T-cell (primary cell): ENCODE results near the gene TMEM89. TPM values are rescaled to one million over a fixed set of nuclear protein-coding genes. Genes with fewer than 3 reads are reported as not detected.

ENCODE experiments used
- ATAC-seq, 4 experiments: fragments of 200-7000 bp in 3 of 4; fragments of 150-1000 bp in 1 of 4; cut with Tn5 transposase; replicated peaks in 1 of 4; 1 replicate in 3 of 4; 2 replicates in 1 of 4; pipeline ENCODE4 v1.10.0; 2021; ENCODE audit warnings: moderate library complexity in 3 of 4, mild to moderate bottlenecking in 2 of 4, moderate number of reproducible peaks in 1 of 4
- CTCF ChIA-PET, 2 donors: fragments of 300-600 bp; sonication (Branson Sonifier 250); formaldehyde crosslinking; loops; one replicate each; lab custom pipeline; 2022; ENCODE audit warnings: antibody characterized with exemption in 2 of 2; lab: Charles Lee
- POLR2A ChIA-PET, 2 donors: fragments of 300-600 bp; sonication (Branson Sonifier 250); formaldehyde crosslinking; loops; one replicate each; lab custom pipeline; 2022; ENCODE audit warnings: antibody characterized with exemption in 2 of 2; lab: Charles Lee
- DNase-seq, 35 experiments: peaks; one replicate each; pipeline versions ENCODE4 v3.0.0 to v3.0.0-alpha.2; 2013 to 2023
- H3K27ac ChIP-seq: one replicate; pipeline ENCODE4 v1.5.1; 2013; ENCODE audit warnings: low read length
- H3K27me3 ChIP-seq, 2 experiments: replicated peaks in 1 of 2; 1 replicate in 1 of 2; 2 replicates in 1 of 2; pipeline versions ENCODE4 v1.6.1 to v1.7.0; 2013; ENCODE audit warnings: low read length in 1 of 2, mixed read lengths in 1 of 2; ENCODE audit not compliant: control insufficient read depth in 2 of 2, insufficient read depth in 2 of 2; ENCODE audit errors: extremely low read depth in 1 of 2
- H3K36me3 ChIP-seq, 2 donors: 1 replicate in 1 of 2; 2 replicates in 1 of 2; pipeline versions ENCODE4 v1.6.1 to v1.7.0; 2013; ENCODE audit warnings: low read length in 1 of 2; ENCODE audit not compliant: control insufficient read depth in 2 of 2, insufficient read depth in 1 of 2; ENCODE audit errors: extremely low read depth in 1 of 2
- H3K4me1 ChIP-seq, 2 experiments: 1 replicate in 1 of 2; 2 replicates in 1 of 2; pipeline versions ENCODE4 v1.6.1 to v1.7.0; 2013; ENCODE audit warnings: low read length in 2 of 2, mixed read lengths in 1 of 2; ENCODE audit not compliant: insufficient read depth in 2 of 2, control insufficient read depth in 1 of 2; ENCODE audit errors: extremely low read depth in 1 of 2
- H3K4me3 ChIP-seq, 2 donors: 1 replicate in 1 of 2; 2 replicates in 1 of 2; pipeline versions ENCODE4 v1.5.1 to v1.7.0; 2013; ENCODE audit warnings: mild to moderate bottlenecking in 2 of 2, low read length in 1 of 2, moderate library complexity in 1 of 2; ENCODE audit not compliant: control insufficient read depth in 1 of 2; ENCODE audit errors: extremely low read depth in 1 of 2
- H3K9me3 ChIP-seq: 2 replicates; pipeline ENCODE4 v1.7.0; 2013
- H3K27ac Mint-ChIP-seq, 2 donors: one replicate each; pipeline ENCODE4 v1.8.0; 2020 to 2021; ENCODE audit warnings: mild to moderate bottlenecking in 2 of 2, mixed read lengths in 2 of 2
- H3K27me3 Mint-ChIP-seq, 2 donors: one replicate each; pipeline ENCODE4 v1.8.0; 2021 to 2022; ENCODE audit warnings: mixed read lengths in 2 of 2
- H3K36me3 Mint-ChIP-seq: one replicate; pipeline ENCODE4 v1.8.0; 2021; ENCODE audit warnings: mixed read lengths
- H3K4me1 Mint-ChIP-seq, 3 donors: one replicate each; pipeline ENCODE4 v1.8.0; 2020 to 2022; ENCODE audit warnings: mixed read lengths in 3 of 3, mild to moderate bottlenecking in 1 of 3
- H3K4me3 Mint-ChIP-seq, 3 donors: one replicate each; pipeline ENCODE4 v1.8.0; 2020 to 2022; ENCODE audit warnings: mild to moderate bottlenecking in 3 of 3, mixed read lengths in 3 of 3, moderate library complexity in 3 of 3
- H3K9me3 Mint-ChIP-seq, 3 donors: one replicate each; pipeline ENCODE4 v1.8.0; 2020 to 2022; ENCODE audit warnings: mixed read lengths in 3 of 3
- WGBS: methylation state at CpG from one replicate; pipeline ENCODE4 v1.1.5; 2013; ENCODE audit warnings: missing lambda C conversion rate; ENCODE audit not compliant: insufficient coverage; 5-methylcytosine and 5-hydroxymethylcytosine counted together
- total RNA-seq, 35 experiments: library from RNA in 6 of 35; stranded (reverse) in 6 of 35; fragments of 120-200 nt in 1 of 35; gene quantifications; one replicate each; pipeline versions ENCODE4 v1.2.1 to v1.2.4 and lab custom pipeline; 2013 to 2026

Gene TMEM89
- total RNA-seq, 5 donors from 2014 or later (not counting 1 experiment from before 2014, with no cell fraction given), result 0.39 TPM; not detected in 4

DNA sequence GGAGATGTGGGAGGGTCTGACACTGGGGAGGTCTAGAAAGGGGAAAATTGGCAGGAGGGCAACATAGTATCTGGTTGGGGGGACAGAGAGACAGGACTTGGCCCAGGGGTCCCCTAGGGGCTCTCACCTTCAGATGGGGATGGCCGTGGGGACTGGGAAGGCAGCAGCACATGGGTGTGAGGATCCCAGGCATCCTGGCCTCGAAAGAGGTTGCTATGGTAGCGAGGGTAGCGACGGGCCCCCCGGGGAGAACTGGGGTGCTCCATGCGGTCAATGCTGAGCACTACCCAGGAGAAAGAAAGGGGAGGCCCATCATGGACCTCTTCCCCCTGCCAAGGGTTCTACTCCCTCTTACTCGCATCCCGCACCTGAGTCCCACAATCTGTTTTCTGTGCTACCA is 26.1 kb upstream of the TMEM89 start:
- Mint-ChIP-seq H3K27ac (no peak overlapping the region), H3K4me3 (no peak overlapping the region), H3K27me3 (no peaks in the 10 kb centered on the region), H3K4me1 (no peaks in the 10 kb centered on the region), H3K36me3 (no peaks in the 10 kb centered on the region), H3K9me3 (no peaks in the 10 kb centered on the region)
- H3K36me3 ChIP-seq, result no peaks in the 10 kb centered on the region
- CTCF ChIA-PET, result no interaction called here
- POLR2A ChIA-PET, result no interaction called here
- H3K4me3 ChIP-seq, result no peak overlapping the region
- H3K27me3 ChIP-seq, result peaks cover 0 to 2% of the 10 kb centered on the region in 2 experiments
- DNase-seq (no peak), ATAC-seq (no peak)
- H3K9me3 ChIP-seq, result no peaks in the 10 kb centered on the region
- H3K27ac ChIP-seq, result no peak overlapping the region
- H3K4me1 ChIP-seq, result no peaks in the 10 kb centered on the region
- WGBS, result 88% methylated on average over 6 of the region's 9 CpGs

DNA sequence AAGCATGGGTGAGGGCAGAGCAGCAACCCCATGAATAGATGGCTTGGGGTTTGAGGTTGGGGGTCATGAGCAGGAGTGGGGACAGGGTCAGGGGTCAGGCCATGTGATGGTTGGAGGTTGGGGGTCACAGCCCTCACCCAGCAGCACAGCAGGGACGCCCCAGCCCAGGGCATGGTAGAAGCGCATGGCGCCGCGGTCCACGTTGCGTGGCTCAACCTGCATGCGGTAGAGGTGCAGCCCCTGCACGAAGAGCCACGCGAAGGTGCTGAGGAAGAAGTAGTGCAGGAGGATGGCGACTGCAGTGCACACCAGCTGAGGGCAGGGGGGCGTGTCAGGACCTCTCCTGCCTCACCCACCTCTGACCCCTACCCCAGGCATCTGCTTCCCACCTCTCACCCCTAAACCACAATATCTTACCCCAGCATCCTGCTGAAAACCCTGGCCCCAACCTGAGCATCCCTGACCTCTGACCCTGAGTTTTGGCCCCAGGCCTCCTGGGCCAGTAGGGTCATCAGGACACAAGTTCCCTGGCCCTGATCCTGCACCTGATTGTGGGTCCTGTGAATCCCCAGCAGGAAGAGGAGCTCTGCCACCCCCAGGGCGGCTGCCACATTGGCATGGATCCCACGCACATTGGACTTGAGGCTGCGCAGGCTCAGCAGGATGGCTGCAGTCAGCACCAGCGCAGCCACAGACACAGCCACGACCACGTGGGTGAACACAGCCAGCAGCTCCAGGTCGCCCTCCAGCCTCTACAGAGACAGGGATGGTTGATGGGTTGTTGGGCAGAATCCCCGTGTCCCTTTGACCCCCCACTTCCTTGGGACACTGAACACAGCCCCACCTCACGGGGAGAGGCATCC is 23.6 kb upstream of the TMEM89 start:
- Mint-ChIP-seq H3K4me3 (no peak overlapping the region), H3K27me3 (no peaks in the 10 kb centered on the region), H3K4me1 (no peaks in the 10 kb centered on the region), H3K36me3 (no peaks in the 10 kb centered on the region), H3K9me3 (no peaks in the 10 kb centered on the region), H3K27ac (no peak overlapping the region)
- no peak for ATAC-seq
- Histone ChIP-seq H3K27ac (no peak overlapping the region), H3K36me3 (no peaks in the 10 kb centered on the region), H3K4me1 (no peaks in the 10 kb centered on the region), H3K9me3 (no peaks in the 10 kb centered on the region), H3K27me3 (peaks cover 0 to 14% of the 10 kb centered on the region in 2 experiments), H3K4me3 (no peak overlapping the region)
- ChIA-PET POLR2A (no interaction called here), CTCF (interaction anchor here in 1 of 2 donors (0.5 kb wide), 1 partner anchor 1452 kb away, joined by 4 read pairs; no protein-coding TSS in a partner anchor)
- 93% methylated on average over 14 of the region's 22 CpGs for WGBS
- DNase-seq, result no peak

DNA sequence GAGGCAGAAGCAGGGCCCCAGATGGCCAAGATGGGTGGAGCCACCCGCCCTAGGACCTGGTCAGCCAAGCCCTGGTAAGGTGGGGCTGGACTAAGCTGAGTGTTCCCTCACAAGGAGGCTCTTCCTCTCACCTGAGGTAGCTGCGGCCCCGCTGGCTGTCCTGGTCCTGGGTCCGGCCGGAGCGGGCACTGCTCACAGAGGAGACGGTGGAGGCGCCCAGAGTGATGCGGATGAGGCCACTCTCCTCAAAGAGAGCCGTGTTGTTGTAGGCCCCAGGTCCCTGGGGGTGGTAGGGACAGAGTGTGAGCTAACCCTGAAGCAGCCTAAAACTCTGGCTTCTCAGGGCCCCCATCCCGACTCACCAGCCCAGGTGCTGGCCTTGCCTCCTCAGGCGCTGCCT is 21.0 kb upstream of the TMEM89 start:
- Mint-ChIP-seq H3K9me3 (no peaks in the 10 kb centered on the region), H3K27me3 (no peaks in the 10 kb centered on the region), H3K27ac (no peak overlapping the region), H3K36me3 (no peaks in the 10 kb centered on the region), H3K4me1 (peaks cover 0 to 4% (median 0%) of the 10 kb centered on the region in 3 donors), H3K4me3 (no peak overlapping the region)
- H3K27ac ChIP-seq, result no peak overlapping the region
- ChIA-PET POLR2A (no interaction called here), CTCF (no interaction called here)
- no peak for ATAC-seq
- 90% methylated on average over 11 of the region's 12 CpGs for WGBS
- no peaks in the 10 kb centered on the region for H3K9me3 ChIP-seq
- no peak for DNase-seq
- no peaks in the 10 kb centered on the region for H3K36me3 ChIP-seq
- H3K4me3 ChIP-seq, result no peak overlapping the region
- peaks cover 0 to 16% of the 10 kb centered on the region in 2 experiments for H3K27me3 ChIP-seq
- H3K4me1 ChIP-seq, result no peaks in the 10 kb centered on the region

DNA sequence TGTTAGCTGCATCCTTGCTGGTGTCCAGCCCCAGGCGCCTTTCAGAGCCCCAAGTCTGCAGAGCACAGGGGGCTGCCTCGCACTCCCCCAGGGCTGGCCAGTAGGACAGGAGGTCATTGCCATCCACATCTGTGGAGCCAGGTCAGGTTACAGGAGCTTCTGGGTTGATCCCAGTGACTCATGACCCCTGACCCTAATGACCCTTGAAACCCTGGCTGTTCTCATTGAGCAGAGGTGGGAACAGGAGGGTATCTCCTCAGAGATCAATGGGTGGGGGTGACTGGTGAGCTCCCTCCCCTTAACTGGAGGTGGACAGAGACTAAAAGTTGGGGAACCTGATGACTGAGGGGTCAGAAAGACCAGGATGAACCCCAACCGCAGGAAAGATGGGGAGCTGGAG is 19.8 kb upstream of the TMEM89 start:
- WGBS, result 94% methylated on average over 3 of the region's 3 CpGs

DNA sequence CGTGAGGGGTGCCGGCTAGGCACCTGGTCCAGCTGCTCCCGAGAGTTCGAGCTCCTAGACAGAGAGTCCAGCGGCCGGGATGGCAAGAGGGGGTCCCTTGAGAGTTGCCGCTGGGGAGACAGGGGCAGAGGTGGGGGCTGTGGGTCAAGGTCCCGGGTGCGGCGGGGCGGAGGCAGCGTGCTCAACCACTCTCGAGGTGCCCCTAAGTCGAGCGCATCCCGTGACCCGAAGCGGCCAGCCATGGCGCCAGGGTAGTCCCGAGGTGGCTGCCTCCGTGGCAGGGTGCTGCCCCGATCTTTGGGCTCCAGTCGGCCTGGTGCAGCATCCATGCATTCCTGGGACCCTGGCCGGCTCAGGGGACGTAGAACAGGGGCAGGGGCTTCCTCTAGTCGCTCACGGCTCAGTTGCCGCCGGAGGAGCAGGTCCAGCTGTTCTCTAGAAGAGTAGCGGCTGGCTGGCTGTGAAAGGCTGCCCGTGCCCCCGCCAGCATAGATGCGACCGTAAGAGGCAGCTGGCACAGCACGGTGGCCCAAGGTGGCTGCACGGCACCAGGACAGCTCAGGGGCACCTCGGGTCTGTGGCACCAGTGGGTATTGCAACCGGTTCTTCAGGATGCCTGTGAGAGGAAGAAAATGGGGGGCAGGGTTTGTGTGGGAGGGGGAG is 18.5 kb upstream of the TMEM89 start:
- H3K27ac ChIP-seq, result no peak overlapping the region
- Mint-ChIP-seq H3K36me3 (no peaks in the 10 kb centered on the region), H3K27me3 (no peaks in the 10 kb centered on the region), H3K9me3 (no peaks in the 10 kb centered on the region), H3K4me1 (peaks cover 8 to 10% (median 10%) of the 10 kb centered on the region in 3 donors), H3K4me3 (no peak overlapping the region), H3K27ac (no peak overlapping the region)
- H3K4me3 ChIP-seq, result no peak overlapping the region
- H3K4me1 ChIP-seq, result peaks cover 0 to 12% of the 10 kb centered on the region in 2 experiments
- H3K36me3 ChIP-seq, result no peaks in the 10 kb centered on the region
- no peaks in the 10 kb centered on the region for H3K9me3 ChIP-seq
- ChIA-PET POLR2A (no interaction called here), CTCF (no interaction called here)
- H3K27me3 ChIP-seq, result peaks cover 0 to 14% of the 10 kb centered on the region in 2 experiments
- ATAC-seq (no peak), DNase-seq (no peak)
- WGBS, result 94% methylated on average over 38 of the region's 38 CpGs

More for the DNA sequence above, 19.8 kb upstream of the TMEM89 start:
- ATAC-seq, result no peak
- Mint-ChIP-seq H3K4me3 (no peak overlapping the region), H3K27ac (no peak overlapping the region), H3K4me1 (peaks cover 0 to 4% (median 2%) of the 10 kb centered on the region in 3 donors), H3K36me3 (no peaks in the 10 kb centered on the region), H3K9me3 (no peaks in the 10 kb centered on the region), H3K27me3 (no peaks in the 10 kb centered on the region)
- Histone ChIP-seq H3K36me3 (no peaks in the 10 kb centered on the region), H3K27me3 (peaks cover 0 to 16% of the 10 kb centered on the region in 2 experiments), H3K4me3 (no peak overlapping the region), H3K4me1 (peaks cover 0 to 2% of the 10 kb centered on the region in 2 experiments), H3K27ac (no peak overlapping the region), H3K9me3 (no peaks in the 10 kb centered on the region)
- POLR2A ChIA-PET, result no interaction called here
- no peak for DNase-seq
- CTCF ChIA-PET, result no interaction called here

DNA sequence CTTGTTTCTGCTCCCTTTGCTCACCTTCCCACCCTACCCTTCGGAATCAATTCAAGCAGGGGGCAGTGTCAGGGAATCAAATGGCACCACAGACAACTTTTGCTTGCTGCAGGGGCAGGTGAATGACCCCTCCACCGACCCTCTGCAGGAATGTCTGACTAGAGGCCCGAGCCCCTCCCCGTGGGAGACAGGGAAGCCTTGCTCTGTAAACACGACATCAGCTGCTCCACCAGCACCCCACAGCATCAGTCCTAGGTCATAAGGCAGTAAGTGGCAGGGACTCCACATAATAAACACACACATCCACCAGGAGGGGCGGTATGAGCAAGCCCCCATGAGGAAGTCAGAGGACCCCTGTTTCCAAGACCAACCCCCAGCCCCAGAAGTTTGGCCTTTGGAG is 15.7 kb upstream of the TMEM89 start:
- H3K27ac ChIP-seq, result no peak overlapping the region
- no peak overlapping the region for H3K27ac Mint-ChIP-seq
- no peak for ATAC-seq
- H3K4me1 Mint-ChIP-seq, result peaks cover 18 to 25% (median 23%) of the 10 kb centered on the region in 3 donors
- no peaks in the 10 kb centered on the region for H3K9me3 ChIP-seq
- peaks cover 4 to 30% of the 10 kb centered on the region in 2 experiments for H3K4me1 ChIP-seq
- peak overlapping the region; percentile 50 to 85 (median 57) for H3K4me3 Mint-ChIP-seq
- H3K36me3 Mint-ChIP-seq, result peaks cover 3% of the 10 kb centered on the region
- no peak overlapping the region for H3K4me3 ChIP-seq
- H3K27me3 ChIP-seq, result peaks cover 0 to 15% of the 10 kb centered on the region in 2 experiments
- ChIA-PET POLR2A (interaction anchor here in 1 of 2 donors (0.6 kb wide), 1 partner anchor 489 kb away, joined by 3 read pairs; no protein-coding TSS in a partner anchor), CTCF (no interaction called here)
- H3K9me3 Mint-ChIP-seq, result no peaks in the 10 kb centered on the region
- WGBS, result 93% methylated on average over 5 of the region's 6 CpGs
- H3K27me3 Mint-ChIP-seq, result no peaks in the 10 kb centered on the region
- H3K36me3 ChIP-seq, result peaks cover 0 to 6% of the 10 kb centered on the region in 2 donors
- no peak for DNase-seq
